GM23338 (cell line): ENCODE results near the gene DCTN1. TPM values are rescaled to one million over a fixed set of nuclear protein-coding genes. Genes with fewer than 3 reads are reported as not detected.

Experiments
- ATAC-seq: fragments of 200-7000 bp; cut with Tn5 transposase; 3 replicates; pipeline ENCODE4 v1.9.1; 2020
- DNase-seq: peaks from one replicate; pipeline ENCODE4 v3.0.0-alpha.2; 2015; ENCODE audit warnings: low spot score
- H2AFZ ChIP-seq: fragments of 200-600 bp; sonication (generic); 2 replicates; pipeline ENCODE4 v1.8.0; 2016; ENCODE audit warnings: antibody characterized with exemption, mild to moderate bottlenecking, moderate library complexity
- H3F3A ChIP-seq: fragments of 200-600 bp; sonication (generic); replicated peaks from 2 replicates; pipeline ENCODE4 v1.8.0; 2017; ENCODE audit warnings: antibody characterized with exemption, mixed run types, low read depth
- H3K27ac ChIP-seq: fragments of 200-600 bp; sonication (generic); 2 replicates; pipeline ENCODE4 v1.6.1; 2016; ENCODE audit warnings: low read depth
- H3K27me3 ChIP-seq: fragments of 200-600 bp; sonication (generic); 2 replicates; pipeline ENCODE4 v1.8.0; 2016; ENCODE audit warnings: mild to moderate bottlenecking, mixed run types, moderate library complexity; ENCODE audit not compliant: insufficient read depth
- H3K36me3 ChIP-seq: fragments of 200-600 bp; sonication (generic); 2 replicates; pipeline ENCODE4 v1.8.0; 2016; ENCODE audit warnings: mild to moderate bottlenecking; ENCODE audit not compliant: insufficient read depth
- H3K4me1 ChIP-seq: fragments of 200-600 bp; sonication (generic); 2 replicates; pipeline ENCODE4 v1.8.0; 2016; ENCODE audit warnings: mild to moderate bottlenecking, moderate library complexity; ENCODE audit not compliant: insufficient read depth
- H3K4me2 ChIP-seq: fragments of 200-600 bp; sonication (generic); 2 replicates; pipeline ENCODE4 v1.7.1; 2017; ENCODE audit warnings: mixed run types
- H3K4me3 ChIP-seq: fragments of 200-600 bp; sonication (generic); 2 replicates; pipeline ENCODE4 v1.6.1; 2016; ENCODE audit warnings: mixed run types
- H3K79me2 ChIP-seq: fragments of 200-600 bp; sonication (generic); replicated peaks from 2 replicates; pipeline ENCODE4 v1.8.0; 2017; ENCODE audit warnings: mild to moderate bottlenecking; ENCODE audit not compliant: insufficient read depth
- H3K9me2 ChIP-seq: fragments of 200-600 bp; sonication (generic); 2 replicates; pipeline ENCODE4 v1.8.0; 2017; ENCODE audit not compliant: insufficient read depth
- H4K20me1 ChIP-seq: fragments of 200-600 bp; sonication (generic); replicated peaks from 2 replicates; pipeline ENCODE4 v1.8.0; 2017; ENCODE audit warnings: mild to moderate bottlenecking; ENCODE audit not compliant: insufficient read depth
- H3K27ac Mint-ChIP-seq: 2 replicates; pipeline ENCODE4 v1.8.0; 2020; ENCODE audit warnings: inconsistent platforms, mild to moderate bottlenecking, moderate library complexity, mixed read lengths
- H3K27me3 Mint-ChIP-seq: 3 replicates; pipeline ENCODE4 v1.8.0; 2022; ENCODE audit warnings: low read depth, mild to moderate bottlenecking, moderate library complexity, mixed read lengths, inconsistent platforms; ENCODE audit not compliant: insufficient read depth, poor library complexity
- H3K36me3 Mint-ChIP-seq: 3 replicates; pipeline ENCODE4 v1.8.0; 2021; ENCODE audit warnings: low read depth, mild to moderate bottlenecking, inconsistent platforms, moderate library complexity, mixed read lengths
- H3K4me1 Mint-ChIP-seq: 3 replicates; pipeline ENCODE4 v1.8.0; 2020; ENCODE audit warnings: mild to moderate bottlenecking, inconsistent platforms, mixed read lengths
- H3K4me3 Mint-ChIP-seq: 3 replicates; pipeline ENCODE4 v1.8.0; 2021; ENCODE audit warnings: moderate library complexity, mild to moderate bottlenecking, inconsistent platforms, mixed read lengths
- H3K9me3 Mint-ChIP-seq: 3 replicates; pipeline ENCODE4 v1.8.0; 2020; ENCODE audit warnings: moderate library complexity, mild to moderate bottlenecking, inconsistent platforms, mixed read lengths
- EZH2 ChIP-seq: fragments of 200-600 bp; sonication (generic); IDR thresholded peaks from one replicate; pipeline ENCODE4 v1.8.0; 2017; ENCODE audit warnings: antibody characterized with exemption, mild to moderate bottlenecking, low read depth; ENCODE audit not compliant: unreplicated experiment
- POLR2AphosphoS5 ChIP-seq: IDR thresholded peaks from 2 replicates; pipeline ENCODE4 v1.6.1; 2016; ENCODE audit warnings: antibody characterized with exemption, low read depth
- ZNF114 ChIP-seq: fragments of 250-450 bp; sonication (Bioruptor Pico); IDR thresholded peaks from 2 replicates; pipeline ENCODE4 v1.5.0; 2020; ENCODE audit warnings: mild to moderate bottlenecking, moderate library complexity
- polyA plus RNA-seq: library from polyadenylated mRNA; unstranded; fragments of >200 nt; fragmentation: Nextera tagmentation; extraction: Ambion mirVana; gene quantifications from 2 replicates; pipeline ENCODE4 v1.2.1, GENCODE V29; 2016
- total RNA-seq: library from RNA; depleted of rRNA; stranded (reverse); fragments of >200 nt; shearing (Covaris generic); gene quantifications from 2 replicates; pipeline ENCODE4 v1.2.3, GENCODE V29; 2014
- TF ChIP-seq, protein P1 (sequence below): IDR thresholded peaks from one replicate; pipeline ENCODE4 v1.6.1; 2018; ENCODE audit warnings: antibody characterized with exemption; ENCODE audit not compliant: unreplicated experiment
- TF ChIP-seq, protein P2 (sequence below), 2 experiments: fragments of 200-600 bp in 1 of 2; sonication (generic) in 1 of 2; conservative IDR thresholded peaks; 2 replicates each; pipeline versions ENCODE4 v1.5.1 to v1.6.1; 2016 to 2017; ENCODE audit warnings: antibody characterized with exemption in 2 of 2, low read depth in 2 of 2, mild to moderate bottlenecking in 2 of 2, moderate library complexity in 1 of 2
- TF ChIP-seq, protein P3 (sequence below): fragments of 250-450 bp; sonication (Bioruptor Pico); IDR thresholded peaks from 2 replicates; pipeline ENCODE4 v1.5.0; 2020; ENCODE audit warnings: mild to moderate bottlenecking, moderate library complexity

DCTN1 gene
- total and polyA plus RNA-seq, 2 experiments from 2014 or later, result 108 to 145 TPM

DNA sequence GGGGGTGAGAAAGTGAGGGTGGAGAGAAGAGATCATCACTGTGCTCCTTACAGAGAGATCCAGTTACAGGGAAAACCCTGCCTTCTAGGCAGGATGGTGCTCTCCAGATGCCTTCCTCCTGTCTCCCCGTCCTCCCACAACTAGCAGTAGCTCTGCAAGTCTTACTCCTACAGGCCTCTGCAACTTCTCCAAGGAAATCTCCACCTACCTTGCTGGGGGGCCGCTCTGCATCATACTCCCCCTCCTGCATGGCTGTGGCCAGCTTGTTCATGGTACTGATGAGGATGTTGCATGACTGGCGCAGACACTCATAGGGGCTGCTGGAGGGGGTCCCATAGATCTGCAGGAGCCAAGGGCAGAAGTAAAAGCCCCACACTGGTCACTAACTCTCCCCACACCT is 14.1 kb downstream of the DCTN1 start:
- no peaks in the 10 kb centered on the region for H3F3A ChIP-seq
- H3K27ac ChIP-seq, result no peak overlapping the region
- no peaks in the 10 kb centered on the region for H3K27me3 ChIP-seq
- Mint-ChIP-seq H3K4me1 (peaks cover 1% of the 10 kb centered on the region; the same call in 1 of the 3 replicates), H3K4me3 (no peak overlapping the region; the same call in 2 of the 3 replicates), H3K27me3 (peaks cover 4% of the 10 kb centered on the region), H3K27ac (no peak overlapping the region), H3K9me3 (no peaks in the 10 kb centered on the region), H3K36me3 (peaks cover 88% of the 10 kb centered on the region)
- no peaks in the 10 kb centered on the region for H3K79me2 ChIP-seq
- H3K36me3 ChIP-seq, result peaks cover 47% of the 10 kb centered on the region
- no peak overlapping the region for H3K4me2 ChIP-seq
- TF ChIP-seq POLR2AphosphoS5 (no peak), EZH2 (no peak), ZNF114 (CRISPR knock-in tag) (no peak)
- TF ChIP-seq, protein P1, sequence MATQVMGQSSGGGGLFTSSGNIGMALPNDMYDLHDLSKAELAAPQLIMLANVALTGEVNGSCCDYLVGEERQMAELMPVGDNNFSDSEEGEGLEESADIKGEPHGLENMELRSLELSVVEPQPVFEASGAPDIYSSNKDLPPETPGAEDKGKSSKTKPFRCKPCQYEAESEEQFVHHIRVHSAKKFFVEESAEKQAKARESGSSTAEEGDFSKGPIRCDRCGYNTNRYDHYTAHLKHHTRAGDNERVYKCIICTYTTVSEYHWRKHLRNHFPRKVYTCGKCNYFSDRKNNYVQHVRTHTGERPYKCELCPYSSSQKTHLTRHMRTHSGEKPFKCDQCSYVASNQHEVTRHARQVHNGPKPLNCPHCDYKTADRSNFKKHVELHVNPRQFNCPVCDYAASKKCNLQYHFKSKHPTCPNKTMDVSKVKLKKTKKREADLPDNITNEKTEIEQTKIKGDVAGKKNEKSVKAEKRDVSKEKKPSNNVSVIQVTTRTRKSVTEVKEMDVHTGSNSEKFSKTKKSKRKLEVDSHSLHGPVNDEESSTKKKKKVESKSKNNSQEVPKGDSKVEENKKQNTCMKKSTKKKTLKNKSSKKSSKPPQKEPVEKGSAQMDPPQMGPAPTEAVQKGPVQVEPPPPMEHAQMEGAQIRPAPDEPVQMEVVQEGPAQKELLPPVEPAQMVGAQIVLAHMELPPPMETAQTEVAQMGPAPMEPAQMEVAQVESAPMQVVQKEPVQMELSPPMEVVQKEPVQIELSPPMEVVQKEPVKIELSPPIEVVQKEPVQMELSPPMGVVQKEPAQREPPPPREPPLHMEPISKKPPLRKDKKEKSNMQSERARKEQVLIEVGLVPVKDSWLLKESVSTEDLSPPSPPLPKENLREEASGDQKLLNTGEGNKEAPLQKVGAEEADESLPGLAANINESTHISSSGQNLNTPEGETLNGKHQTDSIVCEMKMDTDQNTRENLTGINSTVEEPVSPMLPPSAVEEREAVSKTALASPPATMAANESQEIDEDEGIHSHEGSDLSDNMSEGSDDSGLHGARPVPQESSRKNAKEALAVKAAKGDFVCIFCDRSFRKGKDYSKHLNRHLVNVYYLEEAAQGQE, result no peak
- H3K9me2 ChIP-seq, result no peaks in the 10 kb centered on the region
- DNase-seq (no peak), ATAC-seq (no peak)
- no peaks in the 10 kb centered on the region; the same call in none of the 2 replicates for H4K20me1 ChIP-seq
- no peak overlapping the region for H2AFZ ChIP-seq
- H3K4me1 ChIP-seq, result no peaks in the 10 kb centered on the region
- H3K4me3 ChIP-seq, result no peak overlapping the region

DNA sequence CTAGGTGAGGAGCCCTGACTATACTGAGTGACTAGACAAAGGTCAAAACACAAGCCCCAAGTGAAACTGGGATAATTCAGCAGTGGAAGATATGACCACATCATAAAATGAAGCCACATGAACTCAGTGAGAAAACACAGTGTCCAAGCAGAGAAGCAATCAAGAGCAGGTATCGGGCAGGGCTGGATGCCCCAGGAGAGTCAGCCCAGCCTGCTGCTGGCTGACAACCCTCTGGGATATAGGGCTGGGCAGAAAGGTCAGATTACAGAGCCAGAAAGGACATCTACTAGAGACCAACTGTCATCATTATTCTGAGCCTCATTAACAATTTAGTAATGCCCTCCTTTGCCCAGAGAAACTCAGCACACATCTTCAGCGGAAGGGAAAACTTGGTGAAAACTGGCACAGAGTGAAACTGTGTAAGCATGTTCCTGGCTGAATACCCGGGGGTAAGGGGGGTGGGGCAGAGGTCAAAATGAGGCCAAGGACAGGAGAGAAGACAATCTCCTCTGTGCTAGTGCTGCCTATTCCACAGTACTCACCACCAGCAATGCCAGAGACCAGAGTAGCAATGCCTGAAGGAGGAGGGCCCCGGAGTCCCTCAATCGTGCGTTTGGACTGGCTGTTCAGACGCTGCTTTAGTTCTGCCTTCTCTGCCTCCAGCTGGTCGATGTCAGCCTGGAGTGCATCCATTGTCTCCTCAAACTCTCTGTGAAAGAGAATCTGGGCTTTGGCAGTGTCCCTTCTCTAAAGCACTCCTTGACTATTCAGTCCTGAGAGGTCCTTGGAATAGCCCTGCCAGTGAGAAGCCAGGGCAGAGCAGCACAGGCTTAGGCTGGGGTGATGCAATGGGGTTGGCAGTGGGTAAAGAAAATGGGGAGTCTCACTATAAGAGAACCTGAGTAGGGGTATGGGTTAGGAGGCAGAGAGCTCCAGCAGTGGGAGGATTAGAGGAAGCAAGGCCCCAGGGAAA is 15.3 kb downstream of the DCTN1 start:
- Histone ChIP-seq H3K4me1 (no peaks in the 10 kb centered on the region), H3K79me2 (no peaks in the 10 kb centered on the region), H3K27me3 (no peaks in the 10 kb centered on the region), H3F3A (no peaks in the 10 kb centered on the region), H2AFZ (no peak overlapping the region), H3K4me2 (no peak overlapping the region), H4K20me1 (no peaks in the 10 kb centered on the region; the same call in none of the 2 replicates), H3K36me3 (peaks cover 52% of the 10 kb centered on the region), H3K4me3 (no peak overlapping the region), H3K27ac (no peak overlapping the region), H3K9me2 (no peaks in the 10 kb centered on the region)
- no peak overlapping the region for H3K27ac Mint-ChIP-seq
- peaks cover 2% of the 10 kb centered on the region; the same call in 1 of the 3 replicates for H3K4me1 Mint-ChIP-seq
- H3K27me3 Mint-ChIP-seq, result peaks cover 3% of the 10 kb centered on the region
- DNase-seq, result no peak
- no peak for ATAC-seq
- peaks cover 83% of the 10 kb centered on the region for H3K36me3 Mint-ChIP-seq
- no peak overlapping the region; the same call in 2 of the 3 replicates for H3K4me3 Mint-ChIP-seq
- H3K9me3 Mint-ChIP-seq, result no peaks in the 10 kb centered on the region
- TF ChIP-seq ZNF114 (CRISPR knock-in tag), result no peak
- TF ChIP-seq, protein P2, sequence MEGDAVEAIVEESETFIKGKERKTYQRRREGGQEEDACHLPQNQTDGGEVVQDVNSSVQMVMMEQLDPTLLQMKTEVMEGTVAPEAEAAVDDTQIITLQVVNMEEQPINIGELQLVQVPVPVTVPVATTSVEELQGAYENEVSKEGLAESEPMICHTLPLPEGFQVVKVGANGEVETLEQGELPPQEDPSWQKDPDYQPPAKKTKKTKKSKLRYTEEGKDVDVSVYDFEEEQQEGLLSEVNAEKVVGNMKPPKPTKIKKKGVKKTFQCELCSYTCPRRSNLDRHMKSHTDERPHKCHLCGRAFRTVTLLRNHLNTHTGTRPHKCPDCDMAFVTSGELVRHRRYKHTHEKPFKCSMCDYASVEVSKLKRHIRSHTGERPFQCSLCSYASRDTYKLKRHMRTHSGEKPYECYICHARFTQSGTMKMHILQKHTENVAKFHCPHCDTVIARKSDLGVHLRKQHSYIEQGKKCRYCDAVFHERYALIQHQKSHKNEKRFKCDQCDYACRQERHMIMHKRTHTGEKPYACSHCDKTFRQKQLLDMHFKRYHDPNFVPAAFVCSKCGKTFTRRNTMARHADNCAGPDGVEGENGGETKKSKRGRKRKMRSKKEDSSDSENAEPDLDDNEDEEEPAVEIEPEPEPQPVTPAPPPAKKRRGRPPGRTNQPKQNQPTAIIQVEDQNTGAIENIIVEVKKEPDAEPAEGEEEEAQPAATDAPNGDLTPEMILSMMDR (conservative IDR thresholded peaks at IDR 0.05; ENCODE audit: low read depth in 2 of 2), result no peak
- TF ChIP-seq, protein P3, sequence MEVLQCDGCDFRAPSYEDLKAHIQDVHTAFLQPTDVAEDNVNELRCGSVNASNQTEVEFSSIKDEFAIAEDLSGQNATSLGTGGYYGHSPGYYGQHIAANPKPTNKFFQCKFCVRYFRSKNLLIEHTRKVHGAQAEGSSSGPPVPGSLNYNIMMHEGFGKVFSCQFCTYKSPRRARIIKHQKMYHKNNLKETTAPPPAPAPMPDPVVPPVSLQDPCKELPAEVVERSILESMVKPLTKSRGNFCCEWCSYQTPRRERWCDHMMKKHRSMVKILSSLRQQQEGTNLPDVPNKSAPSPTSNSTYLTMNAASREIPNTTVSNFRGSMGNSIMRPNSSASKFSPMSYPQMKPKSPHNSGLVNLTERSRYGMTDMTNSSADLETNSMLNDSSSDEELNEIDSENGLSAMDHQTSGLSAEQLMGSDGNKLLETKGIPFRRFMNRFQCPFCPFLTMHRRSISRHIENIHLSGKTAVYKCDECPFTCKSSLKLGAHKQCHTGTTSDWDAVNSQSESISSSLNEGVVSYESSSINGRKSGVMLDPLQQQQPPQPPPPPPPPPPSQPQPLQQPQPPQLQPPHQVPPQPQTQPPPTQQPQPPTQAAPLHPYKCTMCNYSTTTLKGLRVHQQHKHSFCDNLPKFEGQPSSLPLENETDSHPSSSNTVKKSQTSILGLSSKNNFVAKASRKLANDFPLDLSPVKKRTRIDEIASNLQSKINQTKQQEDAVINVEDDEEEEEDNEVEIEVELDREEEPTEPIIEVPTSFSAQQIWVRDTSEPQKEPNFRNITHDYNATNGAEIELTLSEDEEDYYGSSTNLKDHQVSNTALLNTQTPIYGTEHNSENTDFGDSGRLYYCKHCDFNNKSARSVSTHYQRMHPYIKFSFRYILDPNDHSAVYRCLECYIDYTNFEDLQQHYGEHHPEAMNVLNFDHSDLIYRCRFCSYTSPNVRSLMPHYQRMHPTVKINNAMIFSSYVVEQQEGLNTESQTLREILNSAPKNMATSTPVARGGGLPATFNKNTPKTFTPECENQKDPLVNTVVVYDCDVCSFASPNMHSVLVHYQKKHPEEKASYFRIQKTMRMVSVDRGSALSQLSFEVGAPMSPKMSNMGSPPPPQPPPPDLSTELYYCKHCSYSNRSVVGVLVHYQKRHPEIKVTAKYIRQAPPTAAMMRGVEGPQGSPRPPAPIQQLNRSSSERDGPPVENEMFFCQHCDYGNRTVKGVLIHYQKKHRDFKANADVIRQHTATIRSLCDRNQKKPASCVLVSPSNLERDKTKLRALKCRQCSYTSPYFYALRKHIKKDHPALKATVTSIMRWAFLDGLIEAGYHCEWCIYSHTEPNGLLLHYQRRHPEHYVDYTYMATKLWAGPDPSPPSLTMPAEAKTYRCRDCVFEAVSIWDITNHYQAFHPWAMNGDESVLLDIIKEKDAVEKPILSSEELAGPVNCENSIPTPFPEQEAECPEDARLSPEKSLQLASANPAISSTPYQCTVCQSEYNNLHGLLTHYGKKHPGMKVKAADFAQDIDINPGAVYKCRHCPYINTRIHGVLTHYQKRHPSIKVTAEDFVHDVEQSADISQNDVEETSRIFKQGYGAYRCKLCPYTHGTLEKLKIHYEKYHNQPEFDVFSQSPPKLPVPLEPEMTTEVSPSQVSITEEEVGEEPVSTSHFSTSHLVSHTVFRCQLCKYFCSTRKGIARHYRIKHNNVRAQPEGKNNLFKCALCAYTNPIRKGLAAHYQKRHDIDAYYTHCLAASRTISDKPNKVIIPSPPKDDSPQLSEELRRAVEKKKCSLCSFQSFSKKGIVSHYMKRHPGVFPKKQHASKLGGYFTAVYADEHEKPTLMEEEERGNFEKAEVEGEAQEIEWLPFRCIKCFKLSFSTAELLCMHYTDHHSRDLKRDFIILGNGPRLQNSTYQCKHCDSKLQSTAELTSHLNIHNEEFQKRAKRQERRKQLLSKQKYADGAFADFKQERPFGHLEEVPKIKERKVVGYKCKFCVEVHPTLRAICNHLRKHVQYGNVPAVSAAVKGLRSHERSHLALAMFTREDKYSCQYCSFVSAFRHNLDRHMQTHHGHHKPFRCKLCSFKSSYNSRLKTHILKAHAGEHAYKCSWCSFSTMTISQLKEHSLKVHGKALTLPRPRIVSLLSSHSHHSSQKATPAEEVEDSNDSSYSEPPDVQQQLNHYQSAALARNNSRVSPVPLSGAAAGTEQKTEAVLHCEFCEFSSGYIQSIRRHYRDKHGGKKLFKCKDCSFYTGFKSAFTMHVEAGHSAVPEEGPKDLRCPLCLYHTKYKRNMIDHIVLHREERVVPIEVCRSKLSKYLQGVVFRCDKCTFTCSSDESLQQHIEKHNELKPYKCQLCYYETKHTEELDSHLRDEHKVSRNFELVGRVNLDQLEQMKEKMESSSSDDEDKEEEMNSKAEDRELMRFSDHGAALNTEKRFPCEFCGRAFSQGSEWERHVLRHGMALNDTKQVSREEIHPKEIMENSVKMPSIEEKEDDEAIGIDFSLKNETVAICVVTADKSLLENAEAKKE (CRISPR knock-in tag), result no peak
